Activated naive CD8-positive, alpha-beta T cell (primary cell): ENCODE measurements around the gene TP53BP2.
"Not testable (repeated sequence)": the region's sequence is repeated elsewhere in the genome, so short reads cannot be mapped to it uniquely, and the experiment has no call there.

ENCODE experiments used
- H3K27ac Mint-ChIP-seq: one replicate; pipeline ENCODE4 v1.8.0; 2021; ENCODE audit warnings: mixed read lengths
- H3K27me3 Mint-ChIP-seq: one replicate; pipeline ENCODE4 v1.8.0; 2021; ENCODE audit warnings: mixed read lengths
- H3K36me3 Mint-ChIP-seq: one replicate; pipeline ENCODE4 v1.8.0; 2021; ENCODE audit warnings: mixed read lengths
- H3K4me1 Mint-ChIP-seq: one replicate; pipeline ENCODE4 v1.8.0; 2021; ENCODE audit warnings: low read depth, mixed read lengths
- H3K4me3 Mint-ChIP-seq: one replicate; pipeline ENCODE4 v1.8.0; 2021; ENCODE audit warnings: mild to moderate bottlenecking, mixed read lengths
- H3K9me3 Mint-ChIP-seq: one replicate; pipeline ENCODE4 v1.8.0; 2021; ENCODE audit warnings: low read depth, mixed read lengths

Gene TP53BP2

DNA sequence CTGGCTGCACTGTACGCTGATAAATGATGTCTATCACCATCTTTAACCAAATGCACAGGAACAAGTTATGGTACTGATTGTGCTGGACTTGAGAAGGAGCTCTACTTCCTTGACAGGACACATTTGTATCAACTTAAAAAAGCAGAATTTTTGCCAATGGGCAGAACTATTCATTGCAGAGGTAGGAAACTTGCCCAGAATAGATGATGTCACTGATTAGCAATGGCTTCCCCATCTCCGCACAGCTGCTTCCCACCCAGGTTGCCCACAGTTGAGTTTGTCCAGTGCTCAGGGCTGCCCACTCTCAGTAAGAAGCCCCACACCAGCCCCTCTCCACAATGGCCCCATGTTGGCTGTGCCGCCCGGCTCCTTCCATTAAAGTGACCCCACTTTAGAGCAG lies 100.0 kb downstream of the TP53BP2 start:
- peaks cover 9% of the 10 kb centered on the region for H3K4me1 Mint-ChIP-seq
- H3K36me3 Mint-ChIP-seq = peaks cover 9% of the 10 kb centered on the region
- H3K9me3 Mint-ChIP-seq = no peaks in the 10 kb centered on the region
- no peak overlapping the region for H3K4me3 Mint-ChIP-seq
- H3K27ac Mint-ChIP-seq = no peak overlapping the region
- no peaks in the 10 kb centered on the region for H3K27me3 Mint-ChIP-seq

DNA sequence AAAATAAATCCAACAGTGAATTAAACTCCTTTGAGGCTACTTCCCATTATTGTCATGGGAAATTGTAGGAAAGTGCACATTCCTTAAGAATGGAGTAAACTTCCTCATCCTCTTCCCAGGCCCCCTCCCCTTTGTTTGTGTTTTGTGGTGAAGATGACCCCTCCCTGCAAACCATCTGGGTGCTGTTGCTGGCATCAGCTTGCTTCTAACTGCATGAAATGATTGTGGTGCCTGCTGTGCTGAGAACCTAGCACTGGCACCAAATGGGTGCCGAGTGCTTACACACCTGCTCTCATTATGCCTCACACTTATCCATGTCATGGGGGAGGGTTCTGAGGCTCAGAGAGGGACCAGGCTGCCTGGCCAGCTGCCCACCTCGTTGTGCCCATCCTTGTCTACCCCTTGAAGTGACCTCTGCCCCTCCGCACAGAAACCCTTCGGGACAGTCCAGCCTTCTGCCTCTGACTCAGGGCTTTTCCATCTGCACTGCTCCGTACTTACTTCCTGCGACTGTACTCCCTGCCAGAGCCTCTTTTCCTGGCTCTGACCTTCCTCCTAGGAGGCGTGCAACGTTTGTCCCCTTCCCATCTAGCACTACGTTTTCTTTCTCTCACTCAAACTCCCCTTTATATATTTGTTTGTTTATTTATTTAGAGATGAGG lies 102.8 kb downstream of the TP53BP2 start:
- H3K27ac Mint-ChIP-seq = no peak overlapping the region
- peaks cover 4% of the 10 kb centered on the region for H3K4me1 Mint-ChIP-seq
- no peaks in the 10 kb centered on the region for H3K9me3 Mint-ChIP-seq
- no peaks in the 10 kb centered on the region for H3K27me3 Mint-ChIP-seq
- H3K4me3 Mint-ChIP-seq = no peak overlapping the region
- H3K36me3 Mint-ChIP-seq = peaks cover 4% of the 10 kb centered on the region

DNA sequence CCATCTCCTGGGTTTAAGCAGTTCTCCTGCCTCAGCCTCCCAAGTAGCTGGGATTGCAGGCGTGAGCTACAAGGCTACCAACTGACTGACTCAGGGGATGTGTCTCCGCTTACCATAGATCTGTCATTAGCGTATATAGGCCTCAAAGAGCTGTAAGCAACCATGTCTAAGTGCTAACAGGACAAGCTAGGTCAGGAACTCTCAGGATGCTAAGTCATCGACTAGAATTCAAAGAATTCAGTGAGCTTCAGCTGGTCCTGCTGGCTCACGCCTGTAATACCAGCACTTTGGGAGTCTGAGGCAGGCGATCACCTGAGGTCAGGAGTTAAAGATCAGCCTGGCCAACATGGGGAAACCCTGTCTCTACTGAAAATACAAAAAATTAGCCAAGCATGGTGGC lies 103.9 kb downstream of the TP53BP2 start:
- no peaks in the 10 kb centered on the region for H3K4me1 Mint-ChIP-seq
- H3K27me3 Mint-ChIP-seq = no peaks in the 10 kb centered on the region
- H3K36me3 Mint-ChIP-seq = no peaks in the 10 kb centered on the region
- no peak overlapping the region for H3K4me3 Mint-ChIP-seq
- H3K9me3 Mint-ChIP-seq = no peaks in the 10 kb centered on the region
- no peak overlapping the region for H3K27ac Mint-ChIP-seq

DNA sequence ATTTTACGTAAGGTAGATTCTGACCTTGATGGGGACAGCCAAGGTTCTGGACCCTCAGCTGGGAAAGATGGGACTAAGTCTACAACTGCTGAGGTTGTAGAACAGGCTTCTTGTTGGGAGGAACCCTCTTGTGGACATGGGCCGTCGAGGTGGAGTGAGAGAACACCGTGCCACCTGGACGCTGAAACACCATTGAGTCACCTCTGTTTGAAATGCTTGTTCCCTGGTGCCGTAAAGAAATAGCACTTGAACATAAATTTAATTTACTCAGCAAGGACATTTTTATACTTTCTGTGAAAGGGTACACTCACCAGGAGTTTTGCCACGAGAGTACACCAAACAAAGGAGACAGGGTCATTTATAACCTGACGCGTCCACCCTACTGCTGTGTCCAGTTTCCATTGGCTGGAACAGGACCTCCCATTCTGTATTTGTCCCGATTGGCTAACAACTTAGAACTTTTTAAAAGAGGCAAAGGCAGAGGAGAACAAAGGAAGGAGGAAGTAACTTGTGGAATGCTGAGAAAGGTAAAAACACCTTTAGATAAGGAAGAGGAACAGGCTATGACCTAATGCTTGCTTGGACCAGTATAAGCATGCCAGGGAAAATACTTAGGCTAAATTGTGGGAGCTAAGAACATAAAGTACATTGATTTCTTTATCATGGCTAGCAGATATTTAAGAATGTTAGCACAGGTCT lies 105.6 kb downstream of the TP53BP2 start:
- not testable (repeated sequence) for H3K27ac Mint-ChIP-seq, H3K9me3 Mint-ChIP-seq, H3K36me3 Mint-ChIP-seq, H3K27me3 Mint-ChIP-seq, H3K4me3 Mint-ChIP-seq, H3K4me1 Mint-ChIP-seq

DNA sequence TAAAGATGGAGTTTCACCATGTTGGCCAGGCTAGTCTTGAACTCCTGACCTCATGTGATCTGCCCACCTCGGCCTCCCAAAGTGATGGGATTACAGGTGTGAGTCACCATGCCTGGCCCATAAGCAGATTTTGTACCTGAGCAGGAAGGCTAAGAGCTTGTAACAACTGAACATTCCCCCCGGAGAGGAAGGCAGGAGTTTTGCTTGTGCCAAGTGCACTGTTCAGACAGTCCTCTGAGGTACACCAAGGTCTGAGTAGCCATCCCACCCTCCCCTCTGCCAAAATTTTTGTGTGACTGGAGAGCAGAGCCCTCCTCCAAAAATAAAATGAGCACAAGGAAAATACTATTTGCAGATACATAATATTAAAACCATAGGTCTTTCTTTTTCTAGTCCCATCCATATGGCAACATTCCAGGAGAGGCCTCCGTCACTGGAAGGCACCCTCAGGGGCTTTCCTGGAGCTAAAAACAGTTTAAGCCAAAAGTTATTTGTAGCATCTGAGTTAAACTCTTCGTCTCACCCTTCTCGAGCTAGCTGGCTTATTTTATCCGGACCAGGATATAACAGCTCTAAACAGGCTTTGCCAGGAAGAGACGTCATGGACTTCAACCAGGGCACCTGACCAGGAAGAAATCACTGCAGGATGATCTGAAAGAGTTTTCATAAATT lies 106.2 kb downstream of the TP53BP2 start:
- no peak overlapping the region for H3K27ac Mint-ChIP-seq
- H3K36me3 Mint-ChIP-seq = peaks cover 2% of the 10 kb centered on the region
- H3K4me1 Mint-ChIP-seq = peaks cover 4% of the 10 kb centered on the region
- no peaks in the 10 kb centered on the region for H3K9me3 Mint-ChIP-seq
- H3K4me3 Mint-ChIP-seq = no peak overlapping the region
- no peaks in the 10 kb centered on the region for H3K27me3 Mint-ChIP-seq

DNA sequence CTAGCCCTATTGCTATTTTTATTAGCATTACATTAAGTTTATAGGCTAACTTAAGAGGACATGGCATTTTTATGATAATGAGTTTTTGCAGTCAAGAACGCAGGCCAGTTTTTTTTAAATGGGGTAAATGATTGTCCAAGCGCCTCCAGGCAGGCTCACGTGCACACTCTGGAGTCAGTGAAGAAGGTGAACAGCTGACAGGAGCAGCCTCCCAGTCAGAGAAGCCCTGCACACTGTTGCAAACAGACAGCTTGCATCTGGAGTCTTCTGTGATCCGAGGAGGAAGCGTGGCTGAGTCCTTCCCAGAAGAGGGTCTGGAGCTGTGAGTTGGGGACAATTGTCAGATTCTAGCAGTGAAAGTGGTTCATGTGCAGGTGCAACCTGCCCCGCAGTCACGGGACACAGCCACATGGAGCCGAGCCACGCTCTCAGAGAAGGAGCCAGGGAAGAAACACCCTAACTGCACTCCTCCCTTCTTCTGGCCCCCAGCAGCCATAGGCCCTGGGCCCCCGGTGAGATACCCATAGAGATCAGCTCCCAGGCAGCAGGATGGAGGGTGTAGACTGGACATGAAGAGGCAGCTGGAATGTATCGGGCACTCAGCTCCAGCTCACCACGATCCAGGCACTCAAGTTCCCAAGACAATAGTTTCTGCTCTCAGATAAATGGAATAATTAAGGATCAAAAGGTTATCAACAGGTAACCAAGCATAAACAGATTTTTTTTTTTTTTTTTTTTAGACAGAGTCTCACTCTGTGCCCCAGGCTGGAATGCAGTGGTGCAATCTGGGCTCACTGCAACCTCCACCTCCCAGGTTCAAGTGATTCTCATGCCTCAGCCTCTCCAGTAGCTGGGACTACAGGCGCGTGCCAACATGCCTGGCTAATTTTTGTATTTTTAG lies 107.0 kb downstream of the TP53BP2 start:
- Mint-ChIP-seq H3K4me1 (peaks cover 4% of the 10 kb centered on the region), H3K36me3 (peaks cover 4% of the 10 kb centered on the region), H3K27ac (no peak overlapping the region), H3K9me3 (no peaks in the 10 kb centered on the region), H3K4me3 (no peak overlapping the region), H3K27me3 (no peaks in the 10 kb centered on the region)

DNA sequence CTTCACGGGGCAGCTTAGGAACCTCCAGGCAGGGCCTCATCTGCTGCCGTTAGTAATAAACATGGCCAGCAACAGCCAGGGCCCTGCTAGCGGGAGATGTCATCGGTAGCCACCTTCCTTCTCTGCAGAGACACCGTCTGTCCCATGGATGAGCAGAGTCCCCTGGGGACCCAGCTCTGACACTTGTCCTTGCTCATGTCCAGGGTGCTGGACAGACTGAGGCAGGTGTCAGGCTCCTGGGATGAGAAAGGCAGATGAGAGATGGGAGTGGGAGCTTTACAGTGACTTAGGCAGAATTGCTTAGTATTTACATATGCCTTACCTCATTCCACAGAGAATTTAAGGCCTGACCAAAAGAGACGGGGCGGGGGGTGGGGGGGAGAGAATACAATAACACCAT lies 108.4 kb downstream of the TP53BP2 start:
- Mint-ChIP-seq H3K27me3 (no peaks in the 10 kb centered on the region), H3K36me3 (peaks cover 4% of the 10 kb centered on the region), H3K9me3 (no peaks in the 10 kb centered on the region), H3K27ac (no peak overlapping the region), H3K4me3 (no peak overlapping the region), H3K4me1 (peaks cover 4% of the 10 kb centered on the region)

DNA sequence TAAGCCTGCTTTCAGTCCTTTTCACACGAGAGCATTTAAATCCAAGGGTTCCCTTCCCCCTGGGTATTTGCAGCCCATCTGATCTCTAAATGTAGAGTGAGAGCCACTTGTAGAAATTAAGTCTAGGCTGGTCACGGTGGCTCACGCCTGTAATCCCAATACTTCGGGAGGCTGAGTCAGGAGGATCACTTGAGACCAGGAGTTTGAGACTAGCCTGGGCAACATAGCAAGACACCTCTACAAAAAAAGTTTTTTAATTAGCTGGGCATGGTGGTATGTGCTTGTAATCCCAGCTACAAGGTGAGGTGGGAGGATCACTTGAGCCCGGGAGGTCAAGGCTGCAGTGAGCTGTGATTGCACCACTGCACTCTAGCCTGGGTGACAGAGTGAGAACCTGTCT lies 109.1 kb downstream of the TP53BP2 start:
- not testable (repeated sequence) for H3K4me3 Mint-ChIP-seq, H3K9me3 Mint-ChIP-seq, H3K27ac Mint-ChIP-seq, H3K36me3 Mint-ChIP-seq, H3K27me3 Mint-ChIP-seq, H3K4me1 Mint-ChIP-seq

DNA sequence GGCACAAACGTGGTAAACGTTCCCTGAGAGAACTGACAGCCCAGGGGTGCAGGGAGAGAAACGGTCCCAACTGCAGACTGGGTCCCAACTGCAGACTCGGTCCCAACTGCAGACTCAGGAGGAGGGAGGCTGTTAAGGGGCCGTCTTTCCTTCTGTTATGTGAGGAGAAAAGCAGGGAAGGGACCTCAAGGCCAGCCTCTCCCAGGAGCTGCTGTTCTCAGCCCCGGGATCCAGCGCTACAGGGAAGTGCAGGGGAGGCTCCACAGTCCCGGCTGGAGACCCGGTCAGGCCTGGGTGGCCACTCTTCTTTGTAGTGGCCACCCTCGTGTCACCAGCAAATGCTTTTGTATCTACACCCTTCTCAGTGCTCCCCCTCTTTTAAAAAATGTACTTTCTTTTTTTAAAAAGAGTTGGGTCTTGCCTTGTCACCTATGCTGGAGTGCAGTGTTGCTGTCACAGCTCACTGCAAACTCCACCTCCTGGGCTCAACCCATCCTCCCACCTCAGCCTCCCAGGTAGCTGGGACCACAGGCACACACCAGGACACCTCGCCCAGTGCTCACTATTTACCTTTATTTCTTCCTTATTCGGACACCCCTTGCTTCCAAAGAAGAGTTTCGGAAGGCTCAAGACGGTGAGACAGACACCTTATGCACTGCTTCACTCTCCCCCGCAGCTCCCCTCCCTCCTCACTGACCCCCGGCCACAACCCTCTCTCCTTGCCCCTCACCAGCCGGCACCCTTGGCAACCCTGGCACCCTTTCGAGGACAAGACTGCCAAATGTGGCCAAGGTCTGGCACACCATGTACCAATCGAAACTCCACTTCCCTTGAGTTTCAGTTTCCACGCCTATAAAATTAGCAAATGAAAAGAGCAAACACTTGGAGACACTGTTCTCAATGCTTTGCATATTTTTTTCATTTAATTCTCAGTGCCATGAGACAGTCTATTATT lies 111.6 kb downstream of the TP53BP2 start:
- no peaks in the 10 kb centered on the region for H3K9me3 Mint-ChIP-seq
- H3K36me3 Mint-ChIP-seq = peaks cover 6% of the 10 kb centered on the region
- H3K4me1 Mint-ChIP-seq = peaks cover 18% of the 10 kb centered on the region
- no peak overlapping the region for H3K4me3 Mint-ChIP-seq
- H3K27me3 Mint-ChIP-seq = no peaks in the 10 kb centered on the region
- H3K27ac Mint-ChIP-seq = peak overlapping the region; percentile 46

DNA sequence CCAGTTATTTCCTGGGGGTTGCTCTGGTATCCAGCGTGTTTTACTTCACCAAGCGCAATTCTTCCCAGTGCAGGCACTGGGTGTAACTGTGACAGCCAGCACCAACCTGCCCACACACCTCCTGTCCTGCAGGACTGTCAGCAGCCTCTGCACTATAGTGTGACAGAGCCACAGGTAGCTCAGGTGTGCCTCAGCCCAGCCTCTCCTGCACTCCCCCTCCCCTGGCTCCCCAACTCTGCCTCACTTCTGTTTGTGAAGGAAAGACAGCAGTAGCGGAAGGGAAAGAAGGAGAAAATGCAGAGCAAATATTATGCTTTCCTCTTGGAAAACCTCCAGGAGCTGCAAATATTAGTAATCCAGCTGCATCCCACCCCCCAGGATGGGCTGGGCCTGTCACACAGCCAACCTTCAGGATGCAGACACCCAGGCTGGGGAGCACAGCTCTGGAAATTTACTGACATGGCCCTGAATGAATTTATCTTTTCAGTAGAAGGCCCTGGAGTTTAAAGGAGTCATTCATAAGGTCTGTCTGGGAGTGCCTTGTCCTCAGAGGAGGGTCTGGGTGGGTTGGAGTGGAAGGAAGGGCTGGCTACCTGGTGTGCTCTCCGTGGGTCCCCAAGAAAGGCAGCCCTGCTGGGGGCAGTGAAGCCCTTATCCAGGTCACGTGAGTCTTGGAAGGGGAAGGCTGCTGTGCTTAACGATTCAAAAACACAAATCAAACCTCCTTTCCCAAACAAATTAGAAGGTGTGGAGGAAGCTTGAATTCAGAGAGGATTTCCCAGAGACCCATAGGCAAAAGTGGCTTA lies 112.6 kb downstream of the TP53BP2 start:
- H3K27ac Mint-ChIP-seq = no peak overlapping the region
- no peaks in the 10 kb centered on the region for H3K27me3 Mint-ChIP-seq
- H3K9me3 Mint-ChIP-seq = no peaks in the 10 kb centered on the region
- no peak overlapping the region for H3K4me3 Mint-ChIP-seq
- H3K4me1 Mint-ChIP-seq = peaks cover 22% of the 10 kb centered on the region
- H3K36me3 Mint-ChIP-seq = peaks cover 7% of the 10 kb centered on the region

DNA sequence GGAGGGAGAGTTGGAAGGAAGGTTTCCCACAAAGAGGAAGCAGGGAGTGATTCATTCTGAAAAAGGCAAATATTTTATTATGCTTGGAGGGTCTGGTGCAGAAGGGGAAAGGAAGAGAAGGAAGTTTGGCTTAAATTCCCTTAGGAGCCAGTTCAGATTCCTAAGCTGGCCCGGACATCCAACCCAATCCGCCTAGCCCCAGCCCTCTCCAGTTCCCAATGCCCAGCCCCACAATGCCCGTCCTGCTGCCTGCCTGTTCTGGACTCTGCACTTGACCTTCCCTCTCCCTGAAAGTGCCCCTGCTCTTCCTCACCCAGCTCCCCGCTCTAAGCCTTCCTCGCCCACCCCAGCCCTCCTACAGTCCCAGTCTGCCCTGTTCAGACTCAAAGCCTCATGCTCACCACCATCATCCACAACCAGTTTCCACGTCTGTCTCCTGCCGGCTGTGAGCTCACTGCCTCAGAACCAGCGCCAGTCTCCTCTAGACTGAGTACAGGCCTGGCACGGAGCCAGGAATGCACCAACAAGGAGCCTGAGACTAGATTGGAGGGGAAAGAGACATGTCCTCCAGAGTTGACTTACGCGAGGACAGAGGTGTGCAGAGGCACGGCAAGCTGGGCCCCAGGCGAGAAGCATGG lies 114.5 kb downstream of the TP53BP2 start:
- H3K9me3 Mint-ChIP-seq = no peaks in the 10 kb centered on the region
- H3K27me3 Mint-ChIP-seq = no peaks in the 10 kb centered on the region
- peaks cover 37% of the 10 kb centered on the region for H3K4me1 Mint-ChIP-seq
- H3K36me3 Mint-ChIP-seq = peaks cover 11% of the 10 kb centered on the region
- no peak overlapping the region for H3K27ac Mint-ChIP-seq
- no peak overlapping the region for H3K4me3 Mint-ChIP-seq

DNA sequence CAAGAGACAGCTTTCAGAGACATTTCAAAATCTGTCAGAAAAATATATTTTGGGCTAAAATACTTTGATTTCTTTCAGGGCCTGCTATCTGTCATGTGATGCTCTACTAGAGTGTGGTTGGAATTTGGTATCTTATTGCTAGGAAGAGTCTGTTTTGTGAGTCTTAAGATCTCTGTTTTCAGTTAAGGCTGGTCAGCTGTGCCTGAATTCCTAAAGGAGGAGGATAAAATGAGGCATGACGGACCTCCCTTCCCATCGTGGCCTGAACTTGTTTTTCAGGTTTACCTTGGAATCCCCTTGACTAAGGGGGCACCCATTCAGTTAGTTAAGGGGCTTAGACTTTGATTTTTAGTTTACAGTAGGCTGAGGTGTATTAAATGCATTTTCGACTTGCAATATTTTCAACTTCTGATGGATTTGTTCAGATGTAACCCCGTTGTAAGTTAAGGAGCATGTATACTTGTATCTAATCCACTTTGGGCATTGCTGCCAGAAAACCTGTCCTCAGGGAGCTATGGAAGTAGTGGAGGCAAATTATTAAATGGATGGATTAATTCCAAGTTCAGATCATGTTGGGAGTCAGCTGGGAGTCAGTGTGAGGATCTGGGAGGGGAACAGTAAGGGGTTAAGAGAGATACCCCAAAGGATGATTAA lies 115.1 kb downstream of the TP53BP2 start:
- Mint-ChIP-seq H3K9me3 (no peaks in the 10 kb centered on the region), H3K27ac (peak overlapping the region; percentile 54), H3K4me1 (peaks cover 42% of the 10 kb centered on the region), H3K4me3 (no peak overlapping the region), H3K27me3 (no peaks in the 10 kb centered on the region), H3K36me3 (peaks cover 11% of the 10 kb centered on the region)

DNA sequence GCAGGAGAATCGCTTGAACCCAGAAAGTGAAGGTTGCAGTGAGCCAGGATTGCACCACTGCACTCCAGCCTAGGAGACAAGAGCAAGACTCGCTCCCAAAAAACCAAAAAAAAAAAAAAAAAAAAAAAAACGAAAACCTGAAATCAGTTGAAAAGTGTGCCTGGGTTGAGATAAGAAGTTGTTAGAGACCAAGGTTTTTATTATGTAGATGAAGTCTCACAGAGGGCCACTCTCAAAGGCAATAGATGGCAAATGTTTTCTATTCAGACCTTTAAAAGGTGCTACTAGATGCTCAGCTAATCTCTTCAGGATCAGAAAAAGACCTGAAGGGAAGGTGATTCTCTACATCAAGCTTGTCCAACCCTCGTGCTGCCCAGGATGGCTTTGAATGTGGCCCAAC lies 115.8 kb downstream of the TP53BP2 start:
- Mint-ChIP-seq H3K36me3 (peaks cover 11% of the 10 kb centered on the region), H3K9me3 (no peaks in the 10 kb centered on the region), H3K27ac (no peak overlapping the region), H3K4me1 (peaks cover 48% of the 10 kb centered on the region), H3K27me3 (no peaks in the 10 kb centered on the region), H3K4me3 (no peak overlapping the region)
